OCI-LY7 (cell line): ENCODE measurements around the gene PIP4K2A. TPM values are rescaled to one million over a fixed set of nuclear protein-coding genes. Genes with fewer than 3 reads are reported as not detected.
A peak's percentile ranks its signal among the peaks of the same experiment; 100 is the strongest.

Experiments
- BruUV-seq: library from RNA; stranded (reverse); fragments of 400-500 nt; replicated peaks from 2 replicates; lab custom pipeline; 2021; lab: Mats Ljungman, UMichigan
- CTCF ChIA-PET: fragments of 300-600 bp; sonication (Branson Sonifier 250); formaldehyde crosslinking; loops from one replicate; lab custom pipeline; 2022; ENCODE audit warnings: antibody characterized with exemption; ENCODE audit not compliant: unreplicated experiment; lab: Charles Lee
- POLR2A ChIA-PET: fragments of 300-600 bp; sonication (Branson Sonifier 250); formaldehyde crosslinking; loops from one replicate; lab custom pipeline; 2022; ENCODE audit warnings: antibody characterized with exemption; lab: Charles Lee
- DNase-seq: peaks from one replicate; pipeline ENCODE4 v3.0.0-alpha.2; 2015; ENCODE audit warnings: low spot score
- H2AFZ ChIP-seq: fragments of 200-600 bp; sonication (generic), shearing (Covaris generic); 2 replicates; pipeline ENCODE4 v1.6.1; 2014; ENCODE audit warnings: mild to moderate bottlenecking, antibody characterized with exemption, low read length, moderate library complexity
- H3K27ac ChIP-seq: fragments of 200-600 bp; sonication (generic); 2 replicates; pipeline ENCODE4 v1.5.1; 2014; ENCODE audit warnings: mixed run types, low read depth, mild to moderate bottlenecking, moderate library complexity, low read length, inconsistent platforms; ENCODE audit not compliant: poor library complexity, severe bottlenecking
- H3K36me3 ChIP-seq: fragments of 200-600 bp; sonication (generic); 2 replicates; pipeline ENCODE4 v1.6.1; 2014; ENCODE audit warnings: mild to moderate bottlenecking, antibody characterized with exemption, low read length, moderate library complexity, mixed read lengths; ENCODE audit not compliant: insufficient read depth
- H3K4me1 ChIP-seq: fragments of 200-600 bp; sonication (generic); 2 replicates; pipeline ENCODE4 v1.5.1; 2014; ENCODE audit warnings: mild to moderate bottlenecking, low read length; ENCODE audit not compliant: insufficient read depth, poor library complexity, severe bottlenecking
- H3K4me2 ChIP-seq: fragments of 200-600 bp; sonication (generic); 2 replicates; pipeline ENCODE4 v1.6.1; 2014; ENCODE audit warnings: mild to moderate bottlenecking, low read length
- H3K4me3 ChIP-seq: fragments of 200-600 bp; sonication (generic); 2 replicates; pipeline ENCODE4 v1.5.1; 2014; ENCODE audit warnings: mild to moderate bottlenecking, low read depth, low read length; ENCODE audit not compliant: poor library complexity, severe bottlenecking
- H3K79me2 ChIP-seq: fragments of 200-600 bp; sonication (generic); 2 replicates; pipeline ENCODE4 v1.6.1; 2016; ENCODE audit warnings: low read depth, mild to moderate bottlenecking, low read length, moderate library complexity, mixed read lengths; ENCODE audit not compliant: insufficient read depth
- H3K9me2 ChIP-seq: fragments of 200-600 bp; sonication (generic); 2 replicates; pipeline ENCODE4 v1.6.1; 2016; ENCODE audit warnings: mild to moderate bottlenecking, low read length, mixed read lengths; ENCODE audit not compliant: insufficient read depth
- H3K9me3 ChIP-seq: fragments of 200-600 bp; sonication (generic); 2 replicates; pipeline ENCODE4 v1.6.1; 2014; ENCODE audit warnings: mild to moderate bottlenecking, mixed run types, low read length, mixed read lengths
- H4K20me1 ChIP-seq: fragments of 200-600 bp; sonication (generic); 2 replicates; pipeline ENCODE4 v1.6.1; 2014; ENCODE audit warnings: mild to moderate bottlenecking, antibody characterized with exemption, low read length, moderate library complexity, mixed read lengths; ENCODE audit not compliant: insufficient read depth
- EZH2phosphoT487 ChIP-seq: fragments of 200-600 bp; sonication (generic); IDR thresholded peaks from 2 replicates; pipeline ENCODE4 v1.6.1; 2018; ENCODE audit warnings: low read depth, borderline replicate concordance, mild to moderate bottlenecking, mixed run types, antibody characterized with exemption, low read length, moderate library complexity, mixed read lengths
- intact Hi-C: fragments of 100-400 bp; cut with micrococcal nuclease; formaldehyde crosslinking; loops from one replicate; pipeline ENCODE4 v1.10.0; 2022; ENCODE audit not compliant: unreplicated experiment
- total RNA-seq, 2 experiments: library from RNA; depleted of rRNA in 1 of 2; stranded (reverse); fragments of >200 nt in 1 of 2; shearing (Covaris generic) in 1 of 2; gene quantifications; 2 replicates each; pipeline ENCODE4 v1.2.3, GENCODE V29; 2014 to 2022
- TF ChIP-seq, protein P1 (sequence below): fragments of 200-600 bp; sonication (generic); conservative IDR thresholded peaks from 2 replicates; pipeline ENCODE4 v1.5.1; 2014; ENCODE audit warnings: mild to moderate bottlenecking, antibody characterized with exemption, low read length, moderate library complexity, mixed read lengths

PIP4K2A gene
- total RNA-seq, 2 experiments from 2014 or later: 32.5 to 42.6 TPM

GRCh38 chr10:22631646-22632278 lies 82.6 kb downstream of the PIP4K2A start:
- Histone ChIP-seq H2AFZ (no peak overlapping the region), H3K27ac (no peak overlapping the region), H3K4me3 (no peak overlapping the region), H3K4me1 (peaks cover 24% of the 10 kb centered on the region), H4K20me1 (no peaks in the 10 kb centered on the region), H3K9me3 (0 out of 2 replicates have a peak, but pooled peaks cover 10% of the 10 kb centered on the region), H3K4me2 (no peak overlapping the region), H3K79me2 (peaks cover 25% of the 10 kb centered on the region; the same call in 1 of the 2 replicates), H3K9me2 (no peaks in the 10 kb centered on the region), H3K36me3 (peaks cover 4% of the 10 kb centered on the region; the same call in 1 of the 2 replicates)
- BruUV-seq: no TSS peak
- TF ChIP-seq, protein P1, sequence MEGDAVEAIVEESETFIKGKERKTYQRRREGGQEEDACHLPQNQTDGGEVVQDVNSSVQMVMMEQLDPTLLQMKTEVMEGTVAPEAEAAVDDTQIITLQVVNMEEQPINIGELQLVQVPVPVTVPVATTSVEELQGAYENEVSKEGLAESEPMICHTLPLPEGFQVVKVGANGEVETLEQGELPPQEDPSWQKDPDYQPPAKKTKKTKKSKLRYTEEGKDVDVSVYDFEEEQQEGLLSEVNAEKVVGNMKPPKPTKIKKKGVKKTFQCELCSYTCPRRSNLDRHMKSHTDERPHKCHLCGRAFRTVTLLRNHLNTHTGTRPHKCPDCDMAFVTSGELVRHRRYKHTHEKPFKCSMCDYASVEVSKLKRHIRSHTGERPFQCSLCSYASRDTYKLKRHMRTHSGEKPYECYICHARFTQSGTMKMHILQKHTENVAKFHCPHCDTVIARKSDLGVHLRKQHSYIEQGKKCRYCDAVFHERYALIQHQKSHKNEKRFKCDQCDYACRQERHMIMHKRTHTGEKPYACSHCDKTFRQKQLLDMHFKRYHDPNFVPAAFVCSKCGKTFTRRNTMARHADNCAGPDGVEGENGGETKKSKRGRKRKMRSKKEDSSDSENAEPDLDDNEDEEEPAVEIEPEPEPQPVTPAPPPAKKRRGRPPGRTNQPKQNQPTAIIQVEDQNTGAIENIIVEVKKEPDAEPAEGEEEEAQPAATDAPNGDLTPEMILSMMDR: no peak
- TF ChIP-seq EZH2phosphoT487: no peak
- CTCF ChIA-PET: interaction anchor here (1.5 kb wide), 1 partner anchor 37 kb away, joined by 3 read pairs; no protein-coding TSS in a partner anchor
- POLR2A ChIA-PET: interaction anchor here (1.8 kb wide), 1 partner anchor 16 kb away, joined by 5 read pairs; no protein-coding TSS in a partner anchor
- intact Hi-C loops: loop anchor here (5.0 kb wide), 1 partner anchor 136 kb away; no protein-coding TSS in a partner anchor
- DNase-seq: no peak

- Histone ChIP-seq H3K79me2 (peaks cover 25% of the 10 kb centered on the region; the same call in 1 of the 2 replicates), H3K4me3 (no peak overlapping the region), H3K4me2 (peak overlapping the region; percentile 66; the same call in 1 of the 2 replicates), H3K9me3 (0 out of 2 replicates have a peak, but pooled peaks cover 10% of the 10 kb centered on the region), H3K27ac (peak overlapping the region; percentile 30), H2AFZ (no peak overlapping the region), H3K4me1 (peaks cover 24% of the 10 kb centered on the region), H3K9me2 (no peaks in the 10 kb centered on the region), H3K36me3 (peaks cover 4% of the 10 kb centered on the region; the same call in 1 of the 2 replicates), H4K20me1 (no peaks in the 10 kb centered on the region)
- CTCF ChIA-PET: interaction anchor here (1.5 kb wide), 1 partner anchor 38 kb away, joined by 3 read pairs; no protein-coding TSS in a partner anchor
- intact Hi-C loops: loop anchor here (5.0 kb wide), 1 partner anchor 136 kb away; no protein-coding TSS in a partner anchor
- TF ChIP-seq, protein P1: no peak
- TF ChIP-seq EZH2phosphoT487: no peak
- no TSS peak for BruUV-seq
- no peak for DNase-seq
- POLR2A ChIA-PET: interaction anchor here (0.6 to 1.8 kb wide), 3 partner anchors 15 to 157 kb away, joined by 3 to 5 read pairs (median 5); no protein-coding TSS in a partner anchor
These were observed 83.2 kb downstream of the PIP4K2A start for GRCh38 chr10:22631185-22631584.
